Measurements from ENCODE around the gene AP2A2.

GRCh38 chr11:911031-911889 is 14.4 kb upstream of the AP2A2 start:
- TF ChIP-seq CTCF (IDR thresholded peaks at IDR 0.05) = peak in 1 of 4 donors; percentile 26
- peak; percentile 75 for TF ChIP-seq POLR2A (IDR thresholded peaks at IDR 0.05)
